CD1c-positive myeloid dendritic cell (primary cell): ENCODE data around the gene MSX2.

ENCODE experiments used
- DNase-seq: peaks from one replicate; pipeline ENCODE4 v3.0.0-alpha.2; 2016; ENCODE audit errors: extremely low spot score

The MSX2 gene

GRCh38 chr5:174718880-174719610 lies 5.3 kb upstream of the MSX2 start:
- no peak for DNase-seq

- no peak for DNase-seq
Observed at GRCh38 chr5:174719793-174720611, 4.4 kb upstream of the MSX2 start.

GRCh38 chr5:174720612-174721529 lies 3.5 kb upstream of the MSX2 start:
- DNase-seq: no peak

- no peak for DNase-seq
Observed at GRCh38 chr5:174721530-174722432, 2.6 kb upstream of the MSX2 start.

GRCh38 chr5:174722500-174722899 lies 1.9 kb upstream of the MSX2 start:
- DNase-seq: no peak

- DNase-seq: no peak
Observed at GRCh38 chr5:174723315-174723978, 935 bp upstream of the MSX2 start.

GRCh38 chr5:174723979-174724483 lies 351 bp upstream of the MSX2 start:
- DNase-seq: no peak

GRCh38 chr5:174725261-174725990 lies 1.0 kb downstream of the MSX2 start:
- DNase-seq: no peak

- DNase-seq: no peak
Observed at GRCh38 chr5:174725991-174726601, 1.7 kb downstream of the MSX2 start.

GRCh38 chr5:174726916-174727793 lies 2.8 kb downstream of the MSX2 start:
- no peak for DNase-seq

GRCh38 chr5:174727794-174728680 lies 3.7 kb downstream of the MSX2 start:
- DNase-seq: no peak

GRCh38 chr5:174729075-174729680 lies 4.8 kb downstream of the MSX2 start:
- DNase-seq: no peak

GRCh38 chr5:174731214-174732035 lies 7.0 kb downstream of the MSX2 start:
- DNase-seq: no peak

- no peak for DNase-seq
Observed at GRCh38 chr5:174732036-174733020, 7.9 kb downstream of the MSX2 start.
